ENCODE measurements around the gene LRRTM4. TPM values are rescaled to one million over a fixed set of nuclear protein-coding genes. Genes with fewer than 3 reads are reported as not detected.

LRRTM4 gene
- total RNA-seq, 1 experiment from 2014 or later: 3.6 TPM

DNA sequence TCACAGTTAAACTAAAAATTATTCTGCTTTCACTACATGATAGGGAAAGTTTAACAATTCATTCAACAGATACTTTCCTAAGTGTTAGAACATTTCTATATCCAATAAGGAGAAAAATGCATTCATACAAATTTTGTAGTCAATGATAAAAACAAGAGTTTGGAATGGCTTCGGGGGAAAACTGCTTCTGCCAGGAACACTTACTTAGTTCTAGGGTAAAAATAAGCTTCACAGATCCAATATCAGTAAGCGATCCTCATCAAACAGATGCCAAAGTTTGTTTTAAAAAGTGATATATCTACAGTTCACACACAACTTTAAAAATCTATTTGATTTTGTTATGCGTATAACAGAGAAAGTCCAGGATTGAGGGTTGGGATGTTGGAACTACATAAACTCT lies 199.7 kb downstream of the LRRTM4 start:
- no peak overlapping the region for H3K4me3 ChIP-seq (ENCODE audit: insufficient read depth, low read depth, low read length)
- DNase-seq: no peak

DNA sequence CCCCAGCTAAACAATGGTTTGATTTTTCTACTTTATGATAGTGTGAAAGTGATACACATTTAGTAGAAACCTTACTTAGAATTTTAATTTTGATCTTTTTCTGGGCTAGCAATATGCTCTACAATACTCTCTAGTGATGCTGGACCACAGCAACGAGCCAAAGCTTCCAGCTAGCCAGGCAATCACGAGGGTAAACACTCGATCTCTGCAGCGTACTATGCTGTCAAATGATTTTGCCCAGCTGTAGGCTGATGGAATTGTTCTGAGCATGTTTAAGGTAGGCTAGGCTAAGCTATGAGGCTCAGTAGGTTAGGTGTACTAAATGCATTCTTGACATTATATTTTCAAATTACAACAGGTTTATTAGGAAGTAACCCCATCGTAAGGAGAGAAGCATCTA lies 207.5 kb downstream of the LRRTM4 start:
- H3K27me3 ChIP-seq (ENCODE audit: control insufficient read depth, insufficient read depth, low read length): no peaks in the 10 kb centered on the region
- no peak overlapping the region for H3K4me3 ChIP-seq (ENCODE audit: insufficient read depth, low read depth, low read length)
- DNase-seq: no peak
- H3K36me3 ChIP-seq (replicated peaks; ENCODE audit: control insufficient read depth, insufficient read depth, low read length): no peaks in the 10 kb centered on the region

More for the DNA sequence above, 199.7 kb downstream of the LRRTM4 start:
- Histone ChIP-seq H3K36me3 (replicated peaks; ENCODE audit: control insufficient read depth, insufficient read depth, low read length) (no peaks in the 10 kb centered on the region), H3K27me3 (ENCODE audit: control insufficient read depth, insufficient read depth, low read length) (no peaks in the 10 kb centered on the region)

DNA sequence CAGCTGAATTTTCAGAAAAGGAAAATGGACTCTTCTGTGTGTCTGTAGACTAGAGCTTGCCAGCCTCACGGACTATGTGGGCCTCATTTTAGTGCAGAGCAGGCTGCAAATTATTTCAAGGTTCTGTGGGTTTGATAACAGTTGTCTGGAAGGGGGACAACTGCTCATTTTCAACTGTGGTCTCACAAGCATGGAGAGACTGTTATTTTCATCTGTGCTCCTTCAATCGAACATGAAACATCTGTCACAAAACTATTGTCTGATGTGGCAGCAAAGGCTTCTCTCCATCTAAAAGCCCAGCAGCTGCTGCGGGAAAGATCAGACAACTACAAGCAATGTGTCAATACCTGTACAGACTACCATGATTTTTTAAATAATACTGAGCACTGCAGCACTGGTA lies 211.8 kb downstream of the LRRTM4 start:
- no peak overlapping the region for H3K4me3 ChIP-seq (ENCODE audit: insufficient read depth, low read depth, low read length)
- no peaks in the 10 kb centered on the region for H3K36me3 ChIP-seq (replicated peaks; ENCODE audit: control insufficient read depth, insufficient read depth, low read length)
- no peaks in the 10 kb centered on the region for H3K27me3 ChIP-seq (ENCODE audit: control insufficient read depth, insufficient read depth, low read length)
- DNase-seq: no peak

DNA sequence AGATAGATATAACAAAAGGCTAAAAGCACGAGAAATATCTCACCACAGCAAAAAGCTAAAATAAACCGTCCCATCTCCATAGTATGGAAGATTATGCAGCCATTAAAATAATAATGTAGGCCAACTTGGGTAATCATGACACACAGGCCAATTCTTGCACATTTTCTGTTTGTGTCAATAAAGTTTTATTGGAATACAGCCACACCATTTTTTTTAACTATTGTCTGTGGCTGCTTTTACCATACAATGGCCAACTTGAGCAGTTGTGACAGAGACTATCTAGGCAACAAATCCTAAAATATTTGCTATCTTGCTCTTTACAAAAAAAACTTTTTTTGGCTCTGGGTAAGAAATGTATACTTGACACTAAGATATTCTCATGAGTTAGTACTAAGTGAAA lies 212.5 kb downstream of the LRRTM4 start:
- Histone ChIP-seq H3K4me3 (ENCODE audit: insufficient read depth, low read depth, low read length) (no peak overlapping the region), H3K27me3 (ENCODE audit: control insufficient read depth, insufficient read depth, low read length) (no peaks in the 10 kb centered on the region), H3K36me3 (replicated peaks; ENCODE audit: control insufficient read depth, insufficient read depth, low read length) (no peaks in the 10 kb centered on the region)
- no peak for DNase-seq

DNA sequence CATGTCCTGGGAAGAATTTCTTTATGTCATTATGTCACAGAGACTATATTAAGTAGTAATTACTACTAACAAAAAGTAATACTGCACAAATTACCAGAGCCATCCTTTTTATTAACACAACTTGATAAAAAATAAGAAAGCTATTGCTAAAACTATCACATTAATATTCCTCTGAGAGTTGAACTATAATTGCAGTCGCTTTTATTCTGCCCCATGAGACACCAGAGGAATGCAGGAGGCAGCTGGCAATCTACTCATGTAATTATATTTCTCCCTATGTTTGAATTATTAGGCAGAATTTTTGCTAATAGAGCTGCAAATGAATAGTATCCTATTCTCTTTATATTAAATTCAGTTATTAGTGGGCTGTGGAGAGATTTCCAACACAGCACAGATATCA lies 220.7 kb downstream of the LRRTM4 start:
- Histone ChIP-seq H3K36me3 (replicated peaks; ENCODE audit: control insufficient read depth, insufficient read depth, low read length) (no peaks in the 10 kb centered on the region), H3K4me3 (ENCODE audit: insufficient read depth, low read depth, low read length) (no peak overlapping the region), H3K27me3 (ENCODE audit: control insufficient read depth, insufficient read depth, low read length) (no peaks in the 10 kb centered on the region)
- no peak for DNase-seq

DNA sequence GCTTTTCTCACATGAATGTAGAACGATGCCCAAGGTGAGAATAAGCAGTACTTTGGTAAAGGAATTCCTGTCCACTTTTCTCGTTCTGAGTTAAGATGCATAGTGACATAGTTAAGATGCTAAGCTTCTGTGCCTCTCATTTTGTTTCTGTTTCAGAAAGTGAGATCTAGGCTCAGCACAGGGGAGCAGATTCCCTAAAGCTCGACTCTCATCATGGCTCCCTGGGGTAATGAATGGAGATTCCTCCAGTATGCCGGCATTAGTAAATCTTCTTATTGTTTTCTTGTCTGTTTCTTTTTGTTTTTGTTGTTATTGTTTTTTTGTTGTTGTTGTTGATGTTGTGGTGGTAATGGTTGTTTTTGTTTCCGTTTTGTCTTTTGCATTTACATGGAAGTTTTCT lies 225.4 kb downstream of the LRRTM4 start:
- Histone ChIP-seq H3K4me3 (ENCODE audit: insufficient read depth, low read depth, low read length) (no peak overlapping the region), H3K27me3 (ENCODE audit: control insufficient read depth, insufficient read depth, low read length) (no peaks in the 10 kb centered on the region), H3K36me3 (replicated peaks; ENCODE audit: control insufficient read depth, insufficient read depth, low read length) (no peaks in the 10 kb centered on the region)
- DNase-seq: no peak

DNA sequence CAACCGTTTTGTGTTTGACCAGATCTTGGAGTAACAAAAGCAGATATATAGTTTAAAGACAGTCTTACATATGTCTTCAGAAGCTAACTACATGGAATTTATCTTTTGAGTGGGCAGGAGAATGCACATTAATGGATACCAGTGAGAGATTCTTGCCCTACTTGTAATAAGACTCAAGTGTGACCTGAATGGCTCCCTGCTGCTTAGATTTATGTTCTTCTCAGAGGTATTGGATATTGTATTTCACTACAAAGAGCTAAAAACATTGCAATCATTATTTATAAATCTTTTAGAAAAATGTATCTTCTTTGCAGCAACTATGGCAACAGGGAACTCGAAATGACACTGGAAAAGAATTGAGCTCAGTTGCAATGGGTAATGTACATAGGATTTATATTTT lies 227.7 kb downstream of the LRRTM4 start:
- DNase-seq: no peak

DNA sequence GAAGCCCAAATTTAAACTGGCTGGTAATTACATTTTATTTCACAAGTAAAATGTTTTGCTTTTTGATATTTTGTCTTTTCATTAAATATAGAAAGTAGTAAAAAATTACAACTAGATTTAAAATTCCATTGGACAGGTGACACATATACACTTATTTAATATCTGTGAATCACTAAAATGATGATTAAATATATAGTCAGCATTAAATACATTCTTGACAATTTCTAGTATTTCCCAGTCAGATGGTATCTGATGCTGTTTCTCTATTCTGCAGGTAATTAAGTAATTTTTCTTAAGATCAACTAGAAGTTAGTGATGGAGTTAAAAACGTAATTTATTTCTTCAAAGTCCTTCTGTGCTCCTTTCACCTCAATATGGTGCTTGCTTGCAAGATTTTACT lies 237.8 kb downstream of the LRRTM4 start:
- H3K36me3 ChIP-seq (replicated peaks; ENCODE audit: control insufficient read depth, insufficient read depth, low read length): no peaks in the 10 kb centered on the region
- no peak for DNase-seq

More for the DNA sequence above, 227.7 kb downstream of the LRRTM4 start:
- no peaks in the 10 kb centered on the region for H3K36me3 ChIP-seq (replicated peaks; ENCODE audit: control insufficient read depth, insufficient read depth, low read length)
- no peaks in the 10 kb centered on the region for H3K27me3 ChIP-seq (ENCODE audit: control insufficient read depth, insufficient read depth, low read length)
- no peak overlapping the region for H3K4me3 ChIP-seq (ENCODE audit: insufficient read depth, low read depth, low read length)

DNA sequence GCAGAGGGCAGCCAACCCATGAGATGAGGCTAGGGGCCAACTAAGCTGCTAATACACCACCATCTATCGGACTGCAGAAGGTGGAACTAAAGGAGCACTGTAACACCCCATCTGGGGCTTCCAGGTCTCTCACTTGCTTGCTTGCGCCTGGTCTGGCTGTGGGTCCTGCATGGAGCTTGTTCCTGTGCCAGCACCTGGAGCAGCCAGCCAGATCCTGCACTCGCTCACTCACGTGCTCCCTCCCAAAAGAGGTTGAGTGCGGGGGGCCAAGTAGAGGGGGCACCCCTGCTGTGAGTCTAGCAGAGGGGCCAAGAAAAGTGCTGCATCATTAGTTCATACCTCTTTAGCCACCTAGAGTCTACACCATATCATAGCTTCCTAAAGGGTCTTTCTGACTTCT lies 250.9 kb downstream of the LRRTM4 start:
- Histone ChIP-seq H3K27me3 (ENCODE audit: control insufficient read depth, insufficient read depth, low read length) (no peaks in the 10 kb centered on the region), H3K36me3 (replicated peaks; ENCODE audit: control insufficient read depth, insufficient read depth, low read length) (no peaks in the 10 kb centered on the region), H3K4me3 (ENCODE audit: insufficient read depth, low read depth, low read length) (no peak overlapping the region)
- DNase-seq: no peak

More for the DNA sequence above, 237.8 kb downstream of the LRRTM4 start:
- Histone ChIP-seq H3K27me3 (ENCODE audit: control insufficient read depth, insufficient read depth, low read length) (no peaks in the 10 kb centered on the region), H3K4me3 (ENCODE audit: insufficient read depth, low read depth, low read length) (no peak overlapping the region)

DNA sequence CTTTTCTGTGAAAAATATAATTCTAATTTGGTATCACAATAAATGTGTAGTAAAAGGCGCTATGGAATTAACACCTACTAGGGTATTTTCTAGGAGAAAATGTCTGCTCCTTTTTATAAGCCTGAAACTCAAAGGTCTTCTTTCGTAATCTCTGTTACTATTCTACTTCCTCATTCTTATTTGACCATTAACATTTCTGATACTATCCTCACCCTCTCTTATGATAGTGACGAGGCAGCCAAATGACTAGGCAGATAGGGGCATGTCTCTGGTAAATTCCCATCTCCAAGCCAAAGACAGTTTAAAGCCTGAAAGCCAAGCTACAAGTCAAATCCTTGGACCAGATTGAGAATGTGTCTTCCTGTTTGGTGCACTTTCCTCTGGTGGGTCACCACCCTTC lies 251.7 kb downstream of the LRRTM4 start:
- no peak for DNase-seq
- Histone ChIP-seq H3K27me3 (ENCODE audit: control insufficient read depth, insufficient read depth, low read length) (no peaks in the 10 kb centered on the region), H3K4me3 (ENCODE audit: insufficient read depth, low read depth, low read length) (no peak overlapping the region), H3K36me3 (replicated peaks; ENCODE audit: control insufficient read depth, insufficient read depth, low read length) (no peaks in the 10 kb centered on the region)

DNA sequence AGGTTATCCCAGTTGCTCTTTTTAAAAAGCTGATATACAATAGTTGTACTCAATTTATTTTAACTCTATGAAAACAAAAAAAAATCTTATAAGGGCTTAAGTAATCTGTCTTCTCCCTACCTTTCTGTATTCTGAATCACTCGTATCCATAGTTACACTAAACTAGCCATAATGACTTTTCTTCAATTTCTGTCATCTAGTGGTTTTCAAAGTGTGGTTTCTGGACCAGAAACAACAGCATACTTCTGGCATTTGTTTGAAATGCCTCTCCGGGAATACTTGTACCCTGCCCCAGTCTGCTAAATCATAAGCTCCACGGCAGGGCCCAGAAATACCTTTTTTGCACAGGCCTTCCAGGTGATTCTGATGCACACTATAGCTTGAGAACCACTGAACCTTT lies 253.6 kb downstream of the LRRTM4 start:
- H3K27me3 ChIP-seq (ENCODE audit: control insufficient read depth, insufficient read depth, low read length): no peaks in the 10 kb centered on the region
- no peak overlapping the region for H3K4me3 ChIP-seq (ENCODE audit: insufficient read depth, low read depth, low read length)
- DNase-seq: no peak
- no peaks in the 10 kb centered on the region for H3K36me3 ChIP-seq (replicated peaks; ENCODE audit: control insufficient read depth, insufficient read depth, low read length)

DNA sequence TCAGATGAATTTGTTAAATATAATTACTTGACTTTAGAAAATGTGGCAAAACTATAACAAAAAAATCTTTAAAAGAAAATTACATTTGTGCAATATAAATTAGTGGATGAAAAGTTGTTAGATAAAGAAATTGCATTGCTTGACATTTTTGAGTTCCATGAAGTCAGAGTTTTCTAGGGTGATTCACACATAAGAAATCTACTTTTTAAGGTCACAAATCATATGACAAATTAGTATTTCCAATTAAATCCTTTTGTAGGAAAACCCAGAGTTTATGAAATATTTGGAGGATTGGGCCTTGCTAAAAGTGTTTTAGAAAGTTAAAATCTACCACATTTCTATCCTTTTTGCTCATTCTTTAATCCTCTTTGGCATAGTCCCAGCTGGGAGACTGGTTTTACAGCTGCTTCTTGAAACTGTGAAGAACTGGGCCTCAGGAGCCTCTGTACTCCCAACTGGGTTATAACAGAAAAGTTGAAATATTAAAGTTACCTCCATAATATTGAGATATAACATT lies 289.2 kb downstream of the LRRTM4 start:
- H3K27me3 ChIP-seq (ENCODE audit: control insufficient read depth, insufficient read depth, low read length): no peaks in the 10 kb centered on the region
- H3K4me3 ChIP-seq (ENCODE audit: insufficient read depth, low read depth, low read length): no peak overlapping the region
- no peaks in the 10 kb centered on the region for H3K36me3 ChIP-seq (replicated peaks; ENCODE audit: control insufficient read depth, insufficient read depth, low read length)
- DNase-seq: no peak

DNA sequence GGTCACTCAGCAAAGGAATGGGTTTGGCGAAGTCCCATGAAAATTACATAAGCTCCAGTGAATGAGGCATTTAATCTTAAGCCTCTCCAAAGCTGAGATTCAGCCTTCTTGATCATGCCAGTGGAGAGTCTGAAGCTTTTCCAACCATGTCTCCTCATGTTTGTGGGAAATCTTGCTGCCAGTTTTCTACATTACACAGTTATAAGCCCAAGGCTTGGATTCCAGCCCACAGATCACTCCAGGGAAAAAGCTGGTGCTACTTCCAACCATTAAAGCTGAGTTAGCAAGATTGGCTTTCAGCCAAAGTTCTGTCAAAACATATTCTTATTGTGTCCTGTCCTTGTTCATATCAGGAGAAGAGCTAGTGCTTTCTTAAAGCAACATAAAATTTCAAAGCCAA lies 293.8 kb downstream of the LRRTM4 start:
- Histone ChIP-seq H3K36me3 (replicated peaks; ENCODE audit: control insufficient read depth, insufficient read depth, low read length) (no peaks in the 10 kb centered on the region), H3K27me3 (ENCODE audit: control insufficient read depth, insufficient read depth, low read length) (no peaks in the 10 kb centered on the region), H3K4me3 (ENCODE audit: insufficient read depth, low read depth, low read length) (no peak overlapping the region)
- DNase-seq: no peak

DNA sequence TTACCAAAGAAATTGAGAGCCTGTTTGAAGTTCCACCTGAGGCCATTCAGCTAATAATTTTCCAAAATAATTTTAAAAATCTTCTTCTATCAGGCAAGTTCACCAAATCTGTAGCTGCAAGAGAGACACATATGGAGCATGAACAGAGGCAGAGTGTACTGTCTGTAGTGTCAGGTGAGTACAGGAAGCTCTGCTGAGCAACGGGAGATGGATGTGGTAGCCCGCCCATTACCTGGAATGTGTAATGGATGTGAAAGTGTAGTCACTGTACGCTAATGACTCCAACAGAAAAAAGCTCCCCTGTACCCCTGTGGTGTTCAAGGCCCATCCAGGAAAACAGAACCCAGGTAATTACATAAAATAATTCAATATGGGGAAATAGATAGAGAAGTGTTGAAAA lies 311.5 kb downstream of the LRRTM4 start:
- DNase-seq: no peak
- Histone ChIP-seq H3K27me3 (ENCODE audit: control insufficient read depth, insufficient read depth, low read length) (no peaks in the 10 kb centered on the region), H3K4me3 (ENCODE audit: insufficient read depth, low read depth, low read length) (no peak overlapping the region)

DNA sequence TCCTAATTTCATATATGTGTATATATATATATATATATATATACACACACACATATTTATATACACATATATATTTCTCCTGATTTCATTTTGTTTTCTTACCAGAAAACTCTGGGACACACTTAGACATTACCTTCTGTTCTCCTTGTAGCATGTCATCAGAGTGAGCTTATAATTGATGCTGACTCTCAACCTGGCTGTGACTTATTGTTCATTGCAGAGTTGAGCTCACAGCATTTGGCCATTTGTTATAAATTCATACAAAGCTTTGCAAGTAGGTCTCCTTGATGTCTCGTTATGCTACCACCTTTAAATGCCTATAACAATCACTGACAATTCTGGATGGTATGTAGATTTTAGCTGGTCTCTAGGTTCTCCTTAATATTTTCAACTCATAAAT lies 314.8 kb downstream of the LRRTM4 start:
- Histone ChIP-seq H3K4me3 (ENCODE audit: insufficient read depth, low read depth, low read length) (no peak overlapping the region), H3K36me3 (replicated peaks; ENCODE audit: control insufficient read depth, insufficient read depth, low read length) (no peaks in the 10 kb centered on the region)

More for the DNA sequence above, 311.5 kb downstream of the LRRTM4 start:
- H3K36me3 ChIP-seq (replicated peaks; ENCODE audit: control insufficient read depth, insufficient read depth, low read length): no peaks in the 10 kb centered on the region

DNA sequence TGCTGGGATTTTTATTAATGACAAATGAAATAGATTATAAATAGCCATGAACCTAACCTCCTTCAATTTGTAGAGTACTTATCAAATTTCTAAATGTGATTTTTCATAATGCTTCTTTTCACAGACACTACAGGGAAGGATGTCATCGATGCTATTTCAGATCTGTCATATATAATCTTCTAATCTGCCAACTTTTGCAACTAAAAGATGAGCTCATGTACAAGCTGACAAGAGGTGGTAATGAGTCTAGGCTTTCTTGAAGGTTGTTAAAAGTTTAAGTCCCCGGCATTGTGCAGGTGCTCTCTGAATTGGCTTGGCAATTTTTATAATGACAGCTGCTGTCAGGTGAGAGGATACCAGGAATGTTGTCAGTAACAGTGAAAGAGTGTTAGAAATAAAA lies 320.4 kb downstream of the LRRTM4 start:
- no peak for DNase-seq
- H3K36me3 ChIP-seq (replicated peaks; ENCODE audit: control insufficient read depth, insufficient read depth, low read length): no peaks in the 10 kb centered on the region
- H3K4me3 ChIP-seq (ENCODE audit: insufficient read depth, low read depth, low read length): no peak overlapping the region
- no peaks in the 10 kb centered on the region for H3K27me3 ChIP-seq (ENCODE audit: control insufficient read depth, insufficient read depth, low read length)

More for the DNA sequence above, 314.8 kb downstream of the LRRTM4 start:
- no peaks in the 10 kb centered on the region for H3K27me3 ChIP-seq (ENCODE audit: control insufficient read depth, insufficient read depth, low read length)
- no peak for DNase-seq
